SK-N-SH treated with all-trans-retinoic acid at 6 μM for 48 hours (cell line): ENCODE measurements around the gene GJA1.

Source experiments
- ATAC-seq: fragments of 200-7000 bp; cut with Tn5 transposase; 3 replicates; pipeline ENCODE4 v1.9.1; 2020; ENCODE audit warnings: mild to moderate bottlenecking, moderate library complexity
- ARNTL ChIP-seq: fragments of 450-650 bp; formaldehyde crosslinking; IDR thresholded peaks from 2 replicates; pipeline ENCODE4 v1.5.0; 2020; ENCODE audit warnings: low read depth, mild to moderate bottlenecking, moderate library complexity, borderline replicate concordance
- BACH2 ChIP-seq: fragments of 250-450 bp; sonication (Bioruptor Pico); IDR thresholded peaks from 2 replicates; pipeline ENCODE4 v1.9.0; 2021; ENCODE audit warnings: mild to moderate bottlenecking, borderline replicate concordance
- CREB5 ChIP-seq: fragments of 250-450 bp; sonication (Bioruptor Pico); IDR thresholded peaks from 2 replicates; pipeline ENCODE4 v1.5.1; 2020; ENCODE audit warnings: low read depth, mild to moderate bottlenecking, moderate library complexity
- CSDC2 ChIP-seq: fragments of 250-450 bp; sonication (Bioruptor Pico); IDR thresholded peaks from 2 replicates; pipeline ENCODE4 v1.5.0; 2020; ENCODE audit warnings: mild to moderate bottlenecking, moderate library complexity
- CSRNP3 ChIP-seq: fragments of 250-450 bp; sonication (Bioruptor Pico); IDR thresholded peaks from 2 replicates; pipeline ENCODE4 v1.5.1; 2021; ENCODE audit warnings: mild to moderate bottlenecking, moderate library complexity
- ESRRG ChIP-seq: fragments of 250-450 bp; sonication (Bioruptor Pico); IDR thresholded peaks from 2 replicates; pipeline ENCODE4 v1.6.1; 2021; ENCODE audit warnings: mild to moderate bottlenecking
- GLIS3 ChIP-seq: fragments of 250-450 bp; sonication (Bioruptor Pico); IDR thresholded peaks from 2 replicates; pipeline ENCODE4 v1.5.0; 2020; ENCODE audit warnings: mild to moderate bottlenecking, moderate library complexity
- ISL1 ChIP-seq: fragments of 250-450 bp; sonication (Bioruptor Pico); IDR thresholded peaks from 2 replicates; pipeline ENCODE4 v2.1.2; 2022; ENCODE audit warnings: mild to moderate bottlenecking, moderate library complexity
- OSR1 ChIP-seq: fragments of 250-450 bp; sonication (Bioruptor Pico); IDR thresholded peaks from 2 replicates; pipeline ENCODE4 v1.8.0; 2022; ENCODE audit warnings: moderate library complexity, mild to moderate bottlenecking, inconsistent platforms
- PATZ1 ChIP-seq: fragments of 250-450 bp; sonication (Bioruptor Pico); IDR thresholded peaks from 2 replicates; pipeline ENCODE4 v1.8.0; 2020; ENCODE audit warnings: mild to moderate bottlenecking, moderate library complexity, borderline replicate concordance
- POU6F1 ChIP-seq: fragments of 250-450 bp; sonication (Bioruptor Pico); IDR thresholded peaks from 2 replicates; pipeline ENCODE4 v1.8.0; 2021; ENCODE audit warnings: low read depth, mild to moderate bottlenecking, moderate library complexity, borderline replicate concordance
- PPARA ChIP-seq: fragments of 250-450 bp; sonication (Bioruptor Pico); IDR thresholded peaks from 2 replicates; pipeline ENCODE4 v1.5.0; 2020; ENCODE audit warnings: mild to moderate bottlenecking, borderline replicate concordance
- TCF4 ChIP-seq: fragments of 250-450 bp; sonication (Bioruptor Pico); IDR thresholded peaks from 2 replicates; pipeline ENCODE4 v1.8.0; 2021; ENCODE audit warnings: mild to moderate bottlenecking, moderate library complexity, borderline replicate concordance
- TOX ChIP-seq: fragments of 250-450 bp; sonication (Bioruptor Pico); IDR thresholded peaks from 2 replicates; pipeline ENCODE4 v1.8.0; 2021; ENCODE audit warnings: mild to moderate bottlenecking, moderate library complexity, borderline replicate concordance
- ZC3H10 ChIP-seq: fragments of 250-450 bp; sonication (Bioruptor Pico); IDR thresholded peaks from 2 replicates; pipeline ENCODE4 v1.5.1; 2021; ENCODE audit warnings: mild to moderate bottlenecking, moderate library complexity
- ZFP3 ChIP-seq: fragments of 250-450 bp; sonication (Bioruptor Pico); IDR thresholded peaks from 2 replicates; pipeline ENCODE4 v1.5.0; 2020; ENCODE audit warnings: mild to moderate bottlenecking, moderate library complexity
- ZFP30 ChIP-seq: fragments of 450-650 bp; formaldehyde crosslinking; IDR thresholded peaks from 2 replicates; pipeline ENCODE4 v1.5.0; 2022; ENCODE audit warnings: mild to moderate bottlenecking, moderate library complexity
- ZNF565 ChIP-seq: fragments of 450-650 bp; formaldehyde crosslinking; conservative IDR thresholded peaks from 2 replicates; pipeline ENCODE4 v1.5.0; 2020; ENCODE audit warnings: low read depth, mild to moderate bottlenecking, moderate library complexity
- ZNF8 ChIP-seq: fragments of 450-650 bp; formaldehyde crosslinking; IDR thresholded peaks from 2 replicates; pipeline ENCODE4 v1.5.0; 2020; ENCODE audit warnings: mild to moderate bottlenecking, moderate library complexity
- TF ChIP-seq, protein P1 (sequence below): fragments of 250-450 bp; sonication (Bioruptor Pico); IDR thresholded peaks from 2 replicates; pipeline ENCODE4 v1.5.0; 2020; ENCODE audit warnings: mild to moderate bottlenecking, moderate library complexity

Gene GJA1

GRCh38 chr6:121451250-121451649, 15.8 kb downstream of the GJA1 start:
- no peak for ATAC-seq
- TF ChIP-seq GLIS3 (no peak), ZFP30 (no peak), CSRNP3 (no peak), ISL1 (CRISPR knock-in tag) (no peak), CREB5 (CRISPR knock-in tag) (no peak), TCF4 (no peak), POU6F1 (CRISPR knock-in tag) (no peak), BACH2 (no peak), OSR1 (CRISPR knock-in tag) (no peak), PATZ1 (CRISPR knock-in tag) (no peak), PPARA (no peak), ZC3H10 (no peak), TOX (CRISPR knock-in tag) (no peak), ZFP3 (no peak)
- TF ChIP-seq, protein P1, sequence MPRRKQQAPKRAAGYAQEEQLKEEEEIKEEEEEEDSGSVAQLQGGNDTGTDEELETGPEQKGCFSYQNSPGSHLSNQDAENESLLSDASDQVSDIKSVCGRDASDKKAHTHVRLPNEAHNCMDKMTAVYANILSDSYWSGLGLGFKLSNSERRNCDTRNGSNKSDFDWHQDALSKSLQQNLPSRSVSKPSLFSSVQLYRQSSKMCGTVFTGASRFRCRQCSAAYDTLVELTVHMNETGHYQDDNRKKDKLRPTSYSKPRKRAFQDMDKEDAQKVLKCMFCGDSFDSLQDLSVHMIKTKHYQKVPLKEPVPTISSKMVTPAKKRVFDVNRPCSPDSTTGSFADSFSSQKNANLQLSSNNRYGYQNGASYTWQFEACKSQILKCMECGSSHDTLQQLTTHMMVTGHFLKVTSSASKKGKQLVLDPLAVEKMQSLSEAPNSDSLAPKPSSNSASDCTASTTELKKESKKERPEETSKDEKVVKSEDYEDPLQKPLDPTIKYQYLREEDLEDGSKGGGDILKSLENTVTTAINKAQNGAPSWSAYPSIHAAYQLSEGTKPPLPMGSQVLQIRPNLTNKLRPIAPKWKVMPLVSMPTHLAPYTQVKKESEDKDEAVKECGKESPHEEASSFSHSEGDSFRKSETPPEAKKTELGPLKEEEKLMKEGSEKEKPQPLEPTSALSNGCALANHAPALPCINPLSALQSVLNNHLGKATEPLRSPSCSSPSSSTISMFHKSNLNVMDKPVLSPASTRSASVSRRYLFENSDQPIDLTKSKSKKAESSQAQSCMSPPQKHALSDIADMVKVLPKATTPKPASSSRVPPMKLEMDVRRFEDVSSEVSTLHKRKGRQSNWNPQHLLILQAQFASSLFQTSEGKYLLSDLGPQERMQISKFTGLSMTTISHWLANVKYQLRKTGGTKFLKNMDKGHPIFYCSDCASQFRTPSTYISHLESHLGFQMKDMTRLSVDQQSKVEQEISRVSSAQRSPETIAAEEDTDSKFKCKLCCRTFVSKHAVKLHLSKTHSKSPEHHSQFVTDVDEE (CRISPR knock-in tag) = no peak

DNA sequence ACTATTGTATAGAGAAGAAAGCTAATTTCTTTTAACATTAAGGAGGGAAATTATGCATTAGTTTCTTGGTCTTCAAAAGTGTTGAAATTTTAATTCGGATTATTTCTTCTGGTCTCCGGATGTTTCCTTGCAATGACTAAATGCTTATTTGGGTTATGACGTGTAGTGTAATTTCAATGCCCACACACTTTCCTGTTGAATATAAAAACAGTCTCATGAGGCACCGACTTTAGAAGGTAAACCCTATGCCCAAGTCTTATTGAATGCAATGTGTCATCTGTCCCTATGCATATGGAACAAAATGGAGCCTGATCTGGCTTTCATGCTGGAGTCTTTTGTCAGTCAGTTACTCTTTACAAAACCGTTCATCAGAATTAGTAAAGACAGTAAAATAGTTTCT, 17.7 kb downstream of the GJA1 start:
- ATAC-seq = no peak
- TF ChIP-seq ZFP30 (no peak), ZC3H10 (no peak), GLIS3 (no peak), ESRRG (no peak), OSR1 (CRISPR knock-in tag) (no peak), ZNF565 (no peak), ISL1 (CRISPR knock-in tag) (no peak), CREB5 (CRISPR knock-in tag) (no peak), TCF4 (no peak), ARNTL (CRISPR knock-in tag) (no peak), ZNF8 (no peak), PATZ1 (CRISPR knock-in tag) (no peak), CSDC2 (CRISPR knock-in tag) (no peak)
